GM10248 (cell line): ENCODE results near the gene GNG7.
"Not testable (repeated sequence)": the region's sequence is repeated elsewhere in the genome, so short reads cannot be mapped to it uniquely, and the experiment has no call there.

Experiments used
- CTCF ChIA-PET: fragments of 300-600 bp; sonication (Branson Sonifier 250); formaldehyde crosslinking; extraction: SDS; loops from one replicate; lab custom pipeline; 2021; ENCODE audit warnings: antibody characterized with exemption; lab: Yijun Ruan, JAX
- POLR2A ChIA-PET: fragments of 350-650 bp; sonication (Branson Sonifier 250); formaldehyde crosslinking; extraction: SDS; loops from one replicate; lab custom pipeline; 2020; ENCODE audit warnings: antibody characterized with exemption; lab: Yijun Ruan, JAX
- DNase-seq: peaks from one replicate; pipeline ENCODE4 v3.0.0; 2012; ENCODE audit errors: extremely low spot score
- CTCF ChIP-seq: IDR thresholded peaks from 2 replicates; pipeline ENCODE4 v1.5.1; 2012; ENCODE audit warnings: mild to moderate bottlenecking, low read depth; ENCODE audit errors: extremely low read depth, missing control alignments, control extremely low read depth

Gene GNG7

GRCh38 chr19:2512523-2513431 is 189.7 kb downstream of the GNG7 start:
- TF ChIP-seq CTCF: no peak
- DNase-seq: no peak
- POLR2A ChIA-PET: interaction anchor here (0.6 to 1.9 kb wide), 2 partner anchors 37 to 40 kb away, joined by 6 to 8 read pairs; partner anchors contain the start of gene GADD45B
- CTCF ChIA-PET: interaction anchor here (0.9 to 1.6 kb wide), 2 partner anchors 9 to 66 kb away, joined by 3 to 4 read pairs; no protein-coding TSS in a partner anchor

DNA sequence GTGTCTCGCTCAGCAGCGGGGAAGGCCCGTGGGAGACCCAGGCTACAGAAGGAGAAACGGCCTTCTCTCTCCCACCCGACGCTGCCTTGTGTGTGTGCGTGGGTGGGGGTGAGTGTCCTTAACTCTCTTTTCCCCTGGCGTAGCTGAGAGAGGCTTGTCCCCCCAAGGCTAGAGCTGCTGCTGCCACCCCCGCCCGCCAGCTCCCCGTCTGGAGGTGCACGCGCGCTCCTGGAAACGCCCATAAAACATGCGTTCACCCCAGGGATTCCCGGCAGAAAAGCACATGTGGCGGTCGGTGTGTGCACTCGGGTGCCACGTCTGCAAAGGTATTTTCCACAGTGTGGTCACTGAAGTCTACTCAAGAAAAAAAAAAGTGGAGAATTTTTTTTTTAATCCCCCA is 190.5 kb downstream of the GNG7 start:
- ChIA-PET POLR2A (interaction anchor here (0.6 to 1.9 kb wide), 3 partner anchors 34 to 41 kb away, joined by 3 to 8 read pairs (median 6); partner anchors contain the start of gene GADD45B), CTCF (interaction anchor here (1.1 to 1.6 kb wide), 2 partner anchors 8 to 11 kb away, joined by 3 to 4 read pairs; no protein-coding TSS in a partner anchor)
- DNase-seq: no peak
- no peak for TF ChIP-seq CTCF

GRCh38 chr19:2511570-2511969 is 190.9 kb downstream of the GNG7 start:
- ChIA-PET POLR2A (interaction anchor here (0.6 to 1.9 kb wide), 3 partner anchors 34 to 338 kb away, joined by 3 to 8 read pairs (median 4); partner anchors contain the start of gene GADD45B), CTCF (interaction anchor here (1.0 to 1.6 kb wide), 3 partner anchors 12 to 99 kb away, joined by 3 to 5 read pairs (median 3); no protein-coding TSS in a partner anchor)
- no peak for TF ChIP-seq CTCF
- DNase-seq: no peak

DNA sequence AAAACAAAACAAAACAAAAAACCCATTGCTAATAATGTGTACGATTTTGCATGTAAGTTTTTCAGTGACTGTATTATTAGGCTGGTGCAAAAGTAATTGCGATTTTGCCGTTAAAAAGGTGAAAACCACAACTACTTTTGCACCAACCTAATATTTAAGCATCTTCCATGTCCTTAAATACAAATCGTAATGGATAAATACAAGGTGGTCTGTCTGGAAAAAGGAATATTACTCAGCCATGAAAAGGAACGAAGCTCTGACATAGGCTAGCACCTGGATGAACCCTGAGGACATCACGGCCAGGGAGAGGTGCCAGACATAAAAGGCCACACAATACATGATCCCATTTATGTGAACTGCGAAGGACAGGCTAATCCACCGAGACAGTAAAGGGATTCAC is 193.4 kb downstream of the GNG7 start:
- ChIA-PET CTCF (no interaction called here), POLR2A (interaction anchor here (1.0 kb wide), 1 partner anchor 33 kb away, joined by 5 read pairs; the partner anchor contains the start of gene GADD45B)
- TF ChIP-seq CTCF: no peak
- DNase-seq: no peak

DNA sequence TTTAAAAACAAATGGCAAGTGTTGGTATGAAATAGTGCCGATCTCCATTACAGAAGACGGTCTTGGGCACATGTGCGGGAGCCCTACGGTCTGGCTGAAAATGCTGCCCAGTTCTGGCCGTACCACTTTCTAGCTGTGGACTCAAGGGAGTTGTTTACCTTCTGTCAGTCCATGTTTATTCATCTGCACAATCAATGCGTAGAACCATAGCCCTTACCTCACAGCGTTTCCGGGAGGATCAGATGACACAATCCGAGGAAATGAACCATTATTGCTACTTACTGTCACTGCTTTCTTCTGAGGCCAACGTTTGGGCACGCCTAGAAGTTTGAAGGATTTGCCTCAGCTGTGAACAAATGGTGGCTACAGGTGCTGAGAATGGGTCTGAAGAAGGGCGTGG is 195.4 kb downstream of the GNG7 start:
- no peak for TF ChIP-seq CTCF
- DNase-seq: no peak
- ChIA-PET CTCF (no interaction called here), POLR2A (interaction anchor here (0.6 to 1.4 kb wide), 2 partner anchors 31 to 100 kb away, joined by 3 read pairs; partner anchors contain the start of gene GADD45B)

DNA sequence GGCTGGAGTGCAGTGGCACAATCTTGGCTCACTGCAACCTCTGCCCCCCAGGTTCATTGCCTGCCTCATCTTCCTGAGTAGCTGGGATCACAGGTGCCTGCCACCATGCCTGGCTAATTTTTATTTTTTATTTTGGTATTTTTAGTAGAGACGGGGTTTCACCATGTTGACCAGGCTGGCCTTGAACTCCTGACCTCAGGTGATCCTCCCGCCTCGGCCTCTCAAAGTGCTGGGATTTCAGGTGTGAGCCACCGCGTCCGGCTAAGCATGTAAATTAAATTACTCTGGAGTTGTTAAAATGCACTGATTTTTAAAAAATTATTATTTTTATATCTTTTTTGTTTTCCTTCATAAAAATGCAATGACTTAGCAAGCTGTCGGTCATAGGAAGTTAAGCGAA is 195.8 kb downstream of the GNG7 start:
- CTCF ChIA-PET, DNase-seq: not testable (repeated sequence)
- POLR2A ChIA-PET: interaction anchor here (1.4 kb wide), 1 partner anchor 30 kb away, joined by 3 read pairs; the partner anchor contains the start of gene GADD45B
